ENCODE data around the gene TOLLIP. TPM values are rescaled to one million over a fixed set of nuclear protein-coding genes. Genes with fewer than 3 reads are reported as not detected.

The TOLLIP gene
- total RNA-seq, 4 donors from 2014 or later: 50.9 to 89.0 (median 54.9) TPM

DNA sequence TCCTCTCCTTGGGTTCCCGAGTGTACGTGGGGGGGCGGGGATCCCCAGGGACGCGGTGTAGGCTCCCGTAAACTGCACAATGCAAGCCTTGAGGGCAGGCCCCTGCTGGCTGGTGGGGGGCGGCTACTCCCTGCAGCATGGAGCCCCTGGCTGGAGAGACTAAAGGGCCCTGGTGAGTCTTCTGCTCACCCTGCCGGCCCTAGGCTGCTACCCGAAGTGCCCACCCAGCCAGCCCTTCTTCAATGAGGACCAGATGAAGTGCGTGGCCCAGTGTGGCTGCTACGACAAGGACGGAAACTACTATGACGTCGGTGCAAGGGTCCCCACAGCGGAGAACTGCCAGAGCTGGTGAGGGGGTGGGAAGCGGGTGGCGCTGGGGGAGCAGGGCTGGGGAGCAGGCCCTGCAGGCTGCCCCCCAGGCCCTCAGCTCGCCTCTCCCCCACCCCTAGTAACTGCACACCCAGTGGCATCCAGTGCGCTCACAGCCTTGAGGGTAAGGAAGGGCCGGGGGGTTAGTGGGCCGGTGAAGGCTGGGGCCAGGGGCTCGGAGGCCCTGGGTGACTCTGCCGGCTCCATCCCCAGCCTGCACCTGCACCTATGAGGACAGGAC, 69.7 kb downstream of the TOLLIP start:
- TF ChIP-seq, protein P1, sequence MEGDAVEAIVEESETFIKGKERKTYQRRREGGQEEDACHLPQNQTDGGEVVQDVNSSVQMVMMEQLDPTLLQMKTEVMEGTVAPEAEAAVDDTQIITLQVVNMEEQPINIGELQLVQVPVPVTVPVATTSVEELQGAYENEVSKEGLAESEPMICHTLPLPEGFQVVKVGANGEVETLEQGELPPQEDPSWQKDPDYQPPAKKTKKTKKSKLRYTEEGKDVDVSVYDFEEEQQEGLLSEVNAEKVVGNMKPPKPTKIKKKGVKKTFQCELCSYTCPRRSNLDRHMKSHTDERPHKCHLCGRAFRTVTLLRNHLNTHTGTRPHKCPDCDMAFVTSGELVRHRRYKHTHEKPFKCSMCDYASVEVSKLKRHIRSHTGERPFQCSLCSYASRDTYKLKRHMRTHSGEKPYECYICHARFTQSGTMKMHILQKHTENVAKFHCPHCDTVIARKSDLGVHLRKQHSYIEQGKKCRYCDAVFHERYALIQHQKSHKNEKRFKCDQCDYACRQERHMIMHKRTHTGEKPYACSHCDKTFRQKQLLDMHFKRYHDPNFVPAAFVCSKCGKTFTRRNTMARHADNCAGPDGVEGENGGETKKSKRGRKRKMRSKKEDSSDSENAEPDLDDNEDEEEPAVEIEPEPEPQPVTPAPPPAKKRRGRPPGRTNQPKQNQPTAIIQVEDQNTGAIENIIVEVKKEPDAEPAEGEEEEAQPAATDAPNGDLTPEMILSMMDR (IDR thresholded peaks at IDR 0.05): no peak
- no peak for TF ChIP-seq POLR2A (IDR thresholded peaks at IDR 0.05)
- no peak for TF ChIP-seq EP300 (IDR thresholded peaks at IDR 0.05)
- no peaks in the 10 kb centered on the region for H3K4me1 ChIP-seq

DNA sequence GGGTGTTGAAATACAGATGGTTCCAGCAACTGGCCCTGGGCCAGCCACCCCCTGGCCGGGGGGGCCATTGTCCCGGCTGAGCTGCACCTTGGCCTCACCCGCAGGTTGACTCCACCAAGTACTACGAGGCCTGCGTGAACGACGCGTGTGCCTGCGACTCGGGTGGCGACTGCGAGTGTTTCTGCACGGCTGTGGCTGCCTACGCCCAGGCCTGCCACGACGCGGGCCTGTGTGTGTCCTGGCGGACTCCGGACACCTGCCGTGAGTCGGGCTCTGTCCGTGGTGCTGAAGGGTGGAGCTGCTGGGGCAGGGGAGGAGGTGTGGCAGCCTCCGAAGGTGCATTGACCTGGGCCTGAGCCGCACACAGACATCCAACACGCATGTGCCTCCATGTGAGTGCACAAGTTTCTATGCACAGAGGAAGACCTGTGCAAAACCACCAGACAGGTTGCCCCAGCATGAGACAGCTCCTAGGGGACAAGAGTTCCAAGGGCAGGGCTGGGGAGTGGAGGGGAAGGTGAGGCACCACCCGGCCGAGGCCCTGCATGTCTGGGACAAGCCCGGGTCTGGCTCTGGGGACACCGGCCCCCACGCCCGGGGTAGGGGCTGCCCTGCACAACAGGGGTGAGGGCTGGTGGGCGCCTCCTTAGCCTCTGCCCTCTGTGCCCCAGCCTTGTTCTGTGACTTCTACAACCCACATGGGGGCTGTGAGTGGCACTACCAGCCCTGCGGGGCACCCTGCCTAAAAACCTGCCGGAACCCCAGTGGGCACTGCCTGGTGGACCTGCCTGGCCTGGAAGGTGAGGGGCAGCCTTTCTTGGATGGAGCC, 70.5 kb downstream of the TOLLIP start:
- 55 to 69% methylated on average over 19 to 30 of the region's 34 CpGs for WGBS, 2 donors
- Histone ChIP-seq H3K36me3 (peaks cover 0 to 15% (median 0%) of the 10 kb centered on the region in 3 donors), H3K27ac (no peak overlapping the region), H3K4me1 (no peaks in the 10 kb centered on the region), H3K9me3 (peaks cover 0 to 11% (median 0%) of the 10 kb centered on the region in 4 donors), H3K27me3 (no peaks in the 10 kb centered on the region), H3K4me3 (no peak overlapping the region)
- DNase-seq (ENCODE audit: low spot score in 2 of 2): no peak
- TF ChIP-seq POLR2A (IDR thresholded peaks at IDR 0.05) (no peak), EP300 (IDR thresholded peaks at IDR 0.05) (no peak)
- TF ChIP-seq, protein P1 (IDR thresholded peaks at IDR 0.05): no peak

More for the DNA sequence above, 69.7 kb downstream of the TOLLIP start:
- H3K27ac ChIP-seq: no peak overlapping the region
- no peak for DNase-seq (ENCODE audit: low spot score in 2 of 2)
- peaks cover 0 to 11% (median 0%) of the 10 kb centered on the region in 4 donors for H3K9me3 ChIP-seq
- peaks cover 0 to 15% (median 0%) of the 10 kb centered on the region in 3 donors for H3K36me3 ChIP-seq
- WGBS, 2 donors: 85% methylated on average over 15 to 17 of the region's 23 CpGs
- no peaks in the 10 kb centered on the region for H3K27me3 ChIP-seq
- no peak overlapping the region for H3K4me3 ChIP-seq

DNA sequence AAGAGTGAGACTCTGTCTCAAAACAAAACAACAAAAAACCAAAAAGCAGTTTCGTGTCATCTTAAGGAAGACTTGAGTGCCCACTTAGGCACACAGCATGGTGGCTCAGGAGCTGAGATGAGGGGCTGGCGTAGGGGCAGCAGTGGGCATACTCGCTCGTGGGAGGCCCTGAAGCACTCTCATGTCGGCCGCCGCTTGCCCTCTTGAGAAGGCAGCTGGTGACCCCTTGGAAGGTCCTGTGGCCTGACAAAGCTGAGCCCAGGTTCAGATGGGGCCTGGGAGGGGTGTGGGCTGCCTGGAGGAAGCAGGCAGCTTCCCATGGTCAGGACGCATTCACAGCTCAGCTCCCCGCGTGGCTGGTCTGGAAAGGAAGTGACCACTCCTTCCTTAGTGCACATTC, 71.6 kb downstream of the TOLLIP start:
- no peaks in the 10 kb centered on the region for H3K27me3 ChIP-seq
- no peak overlapping the region for H3K4me3 ChIP-seq
- peaks cover 0 to 15% (median 0%) of the 10 kb centered on the region in 3 donors for H3K36me3 ChIP-seq
- no peak for TF ChIP-seq POLR2A (IDR thresholded peaks at IDR 0.05)
- no peak for TF ChIP-seq EP300 (IDR thresholded peaks at IDR 0.05)
- TF ChIP-seq, protein P1 (IDR thresholded peaks at IDR 0.05): no peak
- WGBS, 2 donors: 76 to 79% methylated on average over 9 to 10 of the region's 10 CpGs
- H3K4me1 ChIP-seq: no peaks in the 10 kb centered on the region
- peaks cover 0 to 11% (median 0%) of the 10 kb centered on the region in 4 donors for H3K9me3 ChIP-seq
- H3K27ac ChIP-seq: no peak overlapping the region
- no peak for DNase-seq (ENCODE audit: low spot score in 2 of 2)

DNA sequence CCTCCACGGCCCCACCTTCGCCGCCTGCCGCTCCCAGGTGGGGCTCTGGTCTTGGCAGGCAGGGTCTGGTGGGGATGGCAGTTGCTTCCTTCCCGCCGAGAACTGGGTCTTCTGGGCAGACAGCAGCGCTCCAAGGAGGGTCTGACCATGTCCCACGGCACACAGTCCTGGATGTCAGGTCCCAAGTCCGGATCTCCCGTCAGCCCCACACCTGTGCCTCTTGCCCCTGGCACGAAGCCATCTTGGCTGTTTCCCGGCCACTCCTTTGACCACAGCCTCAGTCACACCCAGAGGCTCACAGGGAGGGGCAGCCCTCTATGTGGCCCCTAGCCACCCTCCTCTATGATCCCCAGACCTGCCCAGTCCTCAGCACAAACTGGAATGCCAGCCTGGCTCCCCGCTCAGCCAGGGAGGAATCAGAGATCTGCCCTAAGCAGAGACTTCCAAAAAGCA, 72.3 kb downstream of the TOLLIP start:
- H3K27me3 ChIP-seq: peaks cover 0 to 1% of the 10 kb centered on the region in 2 donors
- H3K4me3 ChIP-seq: no peak overlapping the region
- no peak for DNase-seq (ENCODE audit: low spot score in 2 of 2)
- 85 to 86% methylated on average over 13 of the region's 13 CpGs for WGBS, 2 donors
- no peak overlapping the region for H3K27ac ChIP-seq
- TF ChIP-seq POLR2A (IDR thresholded peaks at IDR 0.05) (no peak), EP300 (IDR thresholded peaks at IDR 0.05) (no peak)
- TF ChIP-seq, protein P1 (IDR thresholded peaks at IDR 0.05): no peak
- H3K4me1 ChIP-seq: no peaks in the 10 kb centered on the region
- H3K9me3 ChIP-seq: peaks cover 0 to 6% (median 0%) of the 10 kb centered on the region in 4 donors
- H3K36me3 ChIP-seq: peaks cover 0 to 15% (median 0%) of the 10 kb centered on the region in 3 donors

All from tibial nerve (tissue), 4 donors.